Type B pancreatic cell (in vitro differentiated cells): Measurements from ENCODE around the gene AQP12A. TPM values are rescaled to one million over a fixed set of nuclear protein-coding genes. Genes with fewer than 3 reads are reported as not detected.

Experiments
- DNase-seq: peaks from one replicate; pipeline ENCODE4 v3.0.0; 2021; ENCODE audit warnings: mixed read lengths; ENCODE audit not compliant: unreplicated experiment; ENCODE audit errors: extremely low spot score
- H3K27ac Mint-ChIP-seq: 2 replicates; pipeline ENCODE4 v1.8.0; 2021; ENCODE audit warnings: mild to moderate bottlenecking, mixed read lengths
- H3K27me3 Mint-ChIP-seq: 2 replicates; pipeline ENCODE4 v1.8.0; 2021; ENCODE audit warnings: mixed read lengths
- H3K36me3 Mint-ChIP-seq: 2 replicates; pipeline ENCODE4 v1.8.0; 2021; ENCODE audit warnings: mixed read lengths
- H3K4me1 Mint-ChIP-seq: one replicate; pipeline ENCODE4 v1.8.0; 2021; ENCODE audit warnings: mixed read lengths; ENCODE audit not compliant: unreplicated experiment
- H3K4me3 Mint-ChIP-seq: 2 replicates; pipeline ENCODE4 v1.8.0; 2021; ENCODE audit warnings: mild to moderate bottlenecking, mixed read lengths
- H3K9me3 Mint-ChIP-seq: 2 replicates; pipeline ENCODE4 v1.8.0; 2021; ENCODE audit warnings: mixed read lengths
- total RNA-seq: library from RNA; stranded (reverse); gene quantifications from 2 replicates; pipeline ENCODE4 v1.2.1, GENCODE V29; 2021; ENCODE audit warnings: low replicate concordance
- TF ChIP-seq, protein P1 (sequence below): fragments of 200-600 bp; sonication (generic); conservative IDR thresholded peaks from 2 replicates; pipeline ENCODE4 v1.5.0; 2021; ENCODE audit warnings: antibody characterized with exemption, mild to moderate bottlenecking

Gene AQP12A
- total RNA-seq, 1 donor from 2014 or later = 0.97 TPM

DNA sequence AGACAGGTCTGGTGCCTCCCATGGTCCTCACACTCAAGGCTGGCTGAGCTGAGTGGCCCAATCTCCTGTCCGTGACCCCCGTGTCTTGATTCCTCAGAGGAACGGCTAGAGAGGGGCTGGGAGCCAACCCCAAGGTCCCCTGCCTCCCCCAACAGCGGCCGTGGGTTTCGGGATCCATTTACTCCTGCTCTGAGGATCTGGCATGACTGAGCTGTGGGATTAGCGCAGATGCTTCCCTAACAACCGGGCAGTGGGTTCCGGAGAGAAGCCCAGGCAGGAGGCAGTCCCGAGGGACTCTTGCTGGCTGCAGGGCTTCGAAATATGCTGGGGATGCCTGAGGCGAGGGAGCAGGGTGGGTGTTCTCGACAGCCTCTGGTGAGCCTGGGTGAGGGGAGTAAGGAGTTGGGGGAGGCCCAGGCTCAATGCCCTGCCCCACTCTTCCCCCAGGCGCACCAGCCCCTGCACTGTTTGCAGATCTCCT is 47.5 kb upstream of the AQP12A start:
- H3K9me3 Mint-ChIP-seq = no peaks in the 10 kb centered on the region
- TF ChIP-seq, protein P1, sequence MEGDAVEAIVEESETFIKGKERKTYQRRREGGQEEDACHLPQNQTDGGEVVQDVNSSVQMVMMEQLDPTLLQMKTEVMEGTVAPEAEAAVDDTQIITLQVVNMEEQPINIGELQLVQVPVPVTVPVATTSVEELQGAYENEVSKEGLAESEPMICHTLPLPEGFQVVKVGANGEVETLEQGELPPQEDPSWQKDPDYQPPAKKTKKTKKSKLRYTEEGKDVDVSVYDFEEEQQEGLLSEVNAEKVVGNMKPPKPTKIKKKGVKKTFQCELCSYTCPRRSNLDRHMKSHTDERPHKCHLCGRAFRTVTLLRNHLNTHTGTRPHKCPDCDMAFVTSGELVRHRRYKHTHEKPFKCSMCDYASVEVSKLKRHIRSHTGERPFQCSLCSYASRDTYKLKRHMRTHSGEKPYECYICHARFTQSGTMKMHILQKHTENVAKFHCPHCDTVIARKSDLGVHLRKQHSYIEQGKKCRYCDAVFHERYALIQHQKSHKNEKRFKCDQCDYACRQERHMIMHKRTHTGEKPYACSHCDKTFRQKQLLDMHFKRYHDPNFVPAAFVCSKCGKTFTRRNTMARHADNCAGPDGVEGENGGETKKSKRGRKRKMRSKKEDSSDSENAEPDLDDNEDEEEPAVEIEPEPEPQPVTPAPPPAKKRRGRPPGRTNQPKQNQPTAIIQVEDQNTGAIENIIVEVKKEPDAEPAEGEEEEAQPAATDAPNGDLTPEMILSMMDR = no peak
- H3K4me3 Mint-ChIP-seq = no peak overlapping the region
- no peaks in the 10 kb centered on the region for H3K36me3 Mint-ChIP-seq
- peaks cover 41% of the 10 kb centered on the region for H3K27me3 Mint-ChIP-seq
- DNase-seq = no peak
- H3K4me1 Mint-ChIP-seq = peaks cover 7% of the 10 kb centered on the region
- no peak overlapping the region for H3K27ac Mint-ChIP-seq

DNA sequence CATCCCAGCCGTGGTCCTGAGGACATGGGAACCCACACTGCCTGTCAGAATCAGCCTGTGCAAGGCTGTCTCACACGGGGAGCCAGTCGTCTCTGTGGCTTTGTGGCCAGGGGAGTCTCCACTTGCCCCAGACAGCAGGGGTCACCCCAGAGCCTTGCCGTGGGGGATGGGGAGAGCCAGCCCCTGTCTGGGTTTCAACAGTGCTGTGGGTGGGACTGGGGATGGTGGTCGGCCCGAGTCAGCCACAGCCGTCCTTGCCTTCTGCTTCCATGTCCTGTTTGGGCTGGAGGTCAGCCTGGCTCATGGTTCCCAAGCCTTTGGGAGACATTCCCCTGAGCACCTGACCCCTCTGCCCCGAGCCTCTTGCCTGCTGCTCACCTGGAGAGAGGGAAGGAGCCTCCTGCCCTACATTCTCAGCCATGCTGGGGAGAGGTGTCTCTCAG is 46.8 kb upstream of the AQP12A start:
- Mint-ChIP-seq H3K4me3 (no peak overlapping the region), H3K27ac (no peak overlapping the region), H3K4me1 (peaks cover 11% of the 10 kb centered on the region), H3K27me3 (peaks cover 41% of the 10 kb centered on the region), H3K36me3 (no peaks in the 10 kb centered on the region), H3K9me3 (no peaks in the 10 kb centered on the region)
- DNase-seq = no peak
- TF ChIP-seq, protein P1 = no peak

- TF ChIP-seq, protein P1 = no peak
- H3K27me3 Mint-ChIP-seq = peaks cover 44% of the 10 kb centered on the region
- no peak for DNase-seq
- H3K4me1 Mint-ChIP-seq = peaks cover 11% of the 10 kb centered on the region
- no peaks in the 10 kb centered on the region for H3K9me3 Mint-ChIP-seq
- no peaks in the 10 kb centered on the region for H3K36me3 Mint-ChIP-seq
- H3K4me3 Mint-ChIP-seq = no peak overlapping the region
- no peak overlapping the region for H3K27ac Mint-ChIP-seq
Observed at GRCh38 chr2:240645346-240645745, 46.3 kb upstream of the AQP12A start.

- TF ChIP-seq, protein P1 = no peak
- Mint-ChIP-seq H3K27ac (no peak overlapping the region), H3K27me3 (peaks cover 45% of the 10 kb centered on the region), H3K4me1 (peaks cover 11% of the 10 kb centered on the region), H3K9me3 (no peaks in the 10 kb centered on the region), H3K4me3 (no peak overlapping the region), H3K36me3 (no peaks in the 10 kb centered on the region)
- no peak for DNase-seq
Observed at GRCh38 chr2:240645801-240646175, 45.9 kb upstream of the AQP12A start.

- Mint-ChIP-seq H3K9me3 (no peaks in the 10 kb centered on the region), H3K36me3 (no peaks in the 10 kb centered on the region), H3K4me1 (peaks cover 11% of the 10 kb centered on the region), H3K27ac (no peak overlapping the region), H3K4me3 (no peak overlapping the region), H3K27me3 (peaks cover 47% of the 10 kb centered on the region)
- TF ChIP-seq, protein P1 = no peak
- DNase-seq = no peak
Observed at GRCh38 chr2:240646176-240646899, 45.3 kb upstream of the AQP12A start.
